Type B pancreatic cell (in vitro differentiated cells): ENCODE data around the gene SZT2. TPM values are rescaled to one million over a fixed set of nuclear protein-coding genes. Genes with fewer than 3 reads are reported as not detected.

ENCODE experiments used
- DNase-seq: peaks from one replicate; pipeline ENCODE4 v3.0.0; 2021; ENCODE audit warnings: mixed read lengths; ENCODE audit not compliant: unreplicated experiment; ENCODE audit errors: extremely low spot score
- H3K27ac Mint-ChIP-seq: 2 replicates; pipeline ENCODE4 v1.8.0; 2021; ENCODE audit warnings: mild to moderate bottlenecking, mixed read lengths
- H3K27me3 Mint-ChIP-seq: 2 replicates; pipeline ENCODE4 v1.8.0; 2021; ENCODE audit warnings: mixed read lengths
- H3K36me3 Mint-ChIP-seq: 2 replicates; pipeline ENCODE4 v1.8.0; 2021; ENCODE audit warnings: mixed read lengths
- H3K4me1 Mint-ChIP-seq: one replicate; pipeline ENCODE4 v1.8.0; 2021; ENCODE audit warnings: mixed read lengths; ENCODE audit not compliant: unreplicated experiment
- H3K4me3 Mint-ChIP-seq: 2 replicates; pipeline ENCODE4 v1.8.0; 2021; ENCODE audit warnings: mild to moderate bottlenecking, mixed read lengths
- H3K9me3 Mint-ChIP-seq: 2 replicates; pipeline ENCODE4 v1.8.0; 2021; ENCODE audit warnings: mixed read lengths
- CTCF ChIP-seq: fragments of 200-600 bp; sonication (generic); conservative IDR thresholded peaks from 2 replicates; pipeline ENCODE4 v1.5.0; 2021; ENCODE audit warnings: antibody characterized with exemption, mild to moderate bottlenecking
- total RNA-seq: library from RNA; stranded (reverse); gene quantifications from 2 replicates; pipeline ENCODE4 v1.2.1, GENCODE V29; 2021; ENCODE audit warnings: low replicate concordance

SZT2 gene
- total RNA-seq, 1 donor from 2014 or later = 65.7 TPM

GRCh38 chr1:43430831-43431230 lies 41.1 kb downstream of the SZT2 start:
- Mint-ChIP-seq H3K4me1 (peaks cover 9% of the 10 kb centered on the region), H3K9me3 (no peaks in the 10 kb centered on the region), H3K27ac (no peak overlapping the region), H3K4me3 (no peak overlapping the region), H3K27me3 (no peaks in the 10 kb centered on the region), H3K36me3 (peaks cover 42% of the 10 kb centered on the region)
- DNase-seq = no peak
- TF ChIP-seq CTCF = no peak

GRCh38 chr1:43431676-43432075 lies 42.0 kb downstream of the SZT2 start:
- Mint-ChIP-seq H3K27ac (no peak overlapping the region), H3K27me3 (no peaks in the 10 kb centered on the region), H3K4me3 (no peak overlapping the region), H3K4me1 (peaks cover 15% of the 10 kb centered on the region), H3K36me3 (peaks cover 40% of the 10 kb centered on the region), H3K9me3 (no peaks in the 10 kb centered on the region)
- TF ChIP-seq CTCF = no peak
- DNase-seq = no peak

- no peaks in the 10 kb centered on the region for H3K9me3 Mint-ChIP-seq
- H3K4me3 Mint-ChIP-seq = no peak overlapping the region
- no peaks in the 10 kb centered on the region for H3K27me3 Mint-ChIP-seq
- H3K27ac Mint-ChIP-seq = no peak overlapping the region
- H3K36me3 Mint-ChIP-seq = peaks cover 38% of the 10 kb centered on the region
- H3K4me1 Mint-ChIP-seq = peaks cover 18% of the 10 kb centered on the region
- TF ChIP-seq CTCF = no peak
- DNase-seq = no peak
These were observed 42.6 kb downstream of the SZT2 start for GRCh38 chr1:43432171-43432860.

GRCh38 chr1:43432907-43433306 lies 43.2 kb downstream of the SZT2 start:
- Mint-ChIP-seq H3K36me3 (peaks cover 38% of the 10 kb centered on the region), H3K4me1 (peaks cover 18% of the 10 kb centered on the region), H3K9me3 (no peaks in the 10 kb centered on the region), H3K27me3 (no peaks in the 10 kb centered on the region), H3K27ac (no peak overlapping the region), H3K4me3 (no peak overlapping the region)
- DNase-seq = no peak
- TF ChIP-seq CTCF = no peak

- Mint-ChIP-seq H3K36me3 (peaks cover 39% of the 10 kb centered on the region), H3K27ac (no peak overlapping the region), H3K9me3 (no peaks in the 10 kb centered on the region), H3K4me3 (no peak overlapping the region), H3K27me3 (no peaks in the 10 kb centered on the region), H3K4me1 (peaks cover 18% of the 10 kb centered on the region)
- TF ChIP-seq CTCF = no peak
- no peak for DNase-seq
These were observed 44.6 kb downstream of the SZT2 start for GRCh38 chr1:43434256-43434655.
